Stimulated activated CD4-positive, alpha-beta T cell treated with anti-CD3 and anti-CD28 coated beads, TNF-alpha, amount 100 ng/mL, for 4 hours (primary cell): ENCODE data around the gene KCNN4.
"Not testable (repeated sequence)": the region's sequence is repeated elsewhere in the genome, so short reads cannot be mapped to it uniquely, and the experiment has no call there.

Experiments used
- DNase-seq, 3 experiments: peaks; one replicate each; pipeline ENCODE4 v3.0.0-alpha.2; 2020; ENCODE audit warnings: low read depth in 3 of 3

The KCNN4 gene

GRCh38 chr19:43780706-43781525 is at the start of gene KCNN4:
Gene KCNN4 (minus strand): TSS chr19:43780973. CDS start chr19:43780861, 112 bp downstream.
- DNase-seq, result peak in 2 of 3 experiments; percentile 48

DNA sequence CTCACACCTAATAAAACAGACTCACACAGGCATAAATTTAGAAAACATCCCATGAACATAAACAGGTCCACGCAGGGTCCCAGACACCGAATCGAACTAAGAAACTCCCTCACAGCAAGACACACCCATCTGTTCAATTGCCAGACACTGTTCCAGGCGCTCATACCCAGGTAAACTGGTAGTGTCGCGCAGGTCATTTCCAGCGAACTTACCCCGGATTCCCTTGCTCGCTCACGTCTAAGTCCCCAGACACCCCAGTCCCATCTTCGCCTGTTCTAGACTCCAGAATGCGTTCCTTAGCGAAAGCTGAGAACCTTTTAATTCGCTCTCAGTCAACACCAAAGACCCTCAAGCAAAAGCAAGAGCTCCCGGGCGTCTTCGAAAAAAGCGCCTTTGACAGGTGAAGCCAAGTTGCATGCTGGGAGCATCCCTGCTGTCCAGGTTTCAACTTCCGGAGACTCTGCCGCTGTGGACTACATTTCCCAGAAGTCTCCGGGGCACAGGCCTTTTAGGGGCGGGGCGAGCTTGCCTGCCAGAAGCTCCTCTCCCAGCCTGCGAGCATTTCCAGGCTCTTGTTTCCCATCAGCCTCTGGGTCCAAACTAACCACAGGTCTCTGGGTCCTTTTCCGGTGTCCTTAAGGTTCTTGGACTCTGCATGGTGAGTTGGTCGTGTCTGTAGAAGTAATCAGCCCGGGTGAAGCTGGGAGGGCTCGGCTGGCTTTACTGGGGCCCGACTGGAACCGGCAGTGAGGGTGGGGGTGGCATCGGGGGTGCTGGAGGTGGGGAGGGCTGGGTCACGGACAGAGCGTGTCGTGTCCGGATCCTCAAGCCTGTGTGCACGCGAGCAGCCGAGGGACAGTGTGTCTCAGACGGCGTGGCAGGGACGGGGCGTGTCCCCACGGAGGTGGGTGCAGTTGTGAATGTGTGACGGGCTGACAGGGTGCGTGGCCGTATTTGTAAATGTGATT is 46.3 kb upstream of the KCNN4 start, which contains the start of gene ZNF283:
Gene ZNF283, plus strand, starts transcription at position 535 of the 968 bp plus-strand sequence. CDS start 6,184 bp downstream, outside the sequence.
- peak; percentile 63 to 80 (median 64) for DNase-seq

DNA sequence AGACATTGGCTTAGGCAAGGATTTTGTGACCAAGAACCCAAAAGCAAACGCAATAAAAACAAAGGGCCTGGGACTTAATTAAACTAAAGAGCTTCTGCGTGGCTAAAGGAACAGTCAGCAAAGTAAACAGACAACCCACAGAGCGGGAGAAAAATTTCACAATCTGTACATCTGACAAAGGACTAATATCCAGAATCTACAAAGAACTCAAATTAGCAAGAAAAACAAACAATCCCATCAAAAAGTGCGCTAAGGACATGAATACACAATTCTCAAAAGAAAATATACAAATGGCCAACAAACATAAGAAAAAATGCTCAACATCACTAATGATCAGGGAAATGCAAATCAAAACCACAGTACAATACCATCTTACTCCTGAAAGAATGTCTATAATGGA is 43.8 kb upstream of the KCNN4 start:
- not testable (repeated sequence) for DNase-seq

- DNase-seq, result not testable (repeated sequence)
Observed at GRCh38 chr19:43823856-43824255, 43.1 kb upstream of the KCNN4 start.

GRCh38 chr19:43820884-43821215 is 40.1 kb upstream of the KCNN4 start:
- no peak for DNase-seq

GRCh38 chr19:43820098-43820883 is 39.5 kb upstream of the KCNN4 start:
- peak in 2 of 3 experiments; percentile 12 to 28 for DNase-seq

- no peak for DNase-seq
Observed at GRCh38 chr19:43818500-43818899, 37.7 kb upstream of the KCNN4 start.

GRCh38 chr19:43817454-43817853 is 36.7 kb upstream of the KCNN4 start:
- not testable (repeated sequence) for DNase-seq

DNA sequence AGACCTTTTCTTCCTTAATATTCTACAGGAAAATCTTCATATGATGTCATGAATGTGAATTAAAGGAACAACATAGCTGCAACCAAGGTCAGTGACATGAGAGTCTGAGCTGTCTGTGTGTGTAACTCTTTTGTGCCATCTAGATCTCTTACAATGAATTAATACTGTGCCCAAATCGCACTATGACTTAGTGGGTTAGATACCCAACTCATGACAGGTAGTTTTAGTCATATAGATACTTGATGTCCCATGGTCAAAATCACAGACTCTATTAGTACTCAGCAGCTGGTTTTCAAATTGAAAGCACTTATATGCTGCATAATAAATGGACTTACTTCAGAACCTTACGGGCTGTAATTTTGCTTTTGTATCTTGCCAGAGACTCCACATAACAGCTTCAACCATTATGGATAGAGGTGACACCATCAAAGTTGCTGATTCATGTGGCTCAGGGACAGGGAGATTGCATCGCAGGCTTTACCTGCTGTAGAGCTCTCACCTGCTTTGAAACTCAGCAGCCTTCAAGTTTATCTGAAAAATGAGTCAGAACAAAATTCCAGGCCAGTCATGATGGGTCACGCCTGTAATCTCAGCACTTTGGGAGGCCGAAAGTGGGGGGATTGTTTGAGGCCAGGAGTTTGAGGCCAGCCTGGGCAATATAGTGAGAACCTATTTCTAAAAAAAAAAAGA is 34.0 kb upstream of the KCNN4 start:
- no peak for DNase-seq

GRCh38 chr19:43812688-43813087 is 31.9 kb upstream of the KCNN4 start:
- no peak for DNase-seq

- DNase-seq, result no peak
Observed at GRCh38 chr19:43812259-43812658, 31.5 kb upstream of the KCNN4 start.

DNA sequence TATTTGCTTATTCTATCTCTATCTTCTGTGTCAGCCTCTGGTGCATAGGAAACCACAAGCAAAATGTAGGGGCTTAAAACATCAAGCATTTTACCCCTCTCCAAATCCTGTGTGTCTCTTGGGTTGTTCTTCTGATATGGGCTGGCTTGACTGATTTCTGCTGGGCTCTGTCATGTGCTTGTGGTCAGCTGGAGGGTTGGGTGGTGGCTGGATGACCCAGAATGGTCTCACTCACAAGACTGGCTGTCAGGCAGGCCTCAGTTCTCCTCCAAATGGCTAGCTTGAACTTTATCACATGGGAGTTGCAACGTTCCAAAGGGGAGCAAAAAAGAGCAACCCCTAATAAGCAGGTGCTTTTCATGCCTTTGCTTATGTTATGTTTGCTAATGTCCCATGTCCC is 31.1 kb upstream of the KCNN4 start:
- no peak for DNase-seq

- DNase-seq, result no peak
Observed at GRCh38 chr19:43809762-43810696, 29.3 kb upstream of the KCNN4 start.

- no peak for DNase-seq
Observed at GRCh38 chr19:43807651-43808050, 26.9 kb upstream of the KCNN4 start.

DNA sequence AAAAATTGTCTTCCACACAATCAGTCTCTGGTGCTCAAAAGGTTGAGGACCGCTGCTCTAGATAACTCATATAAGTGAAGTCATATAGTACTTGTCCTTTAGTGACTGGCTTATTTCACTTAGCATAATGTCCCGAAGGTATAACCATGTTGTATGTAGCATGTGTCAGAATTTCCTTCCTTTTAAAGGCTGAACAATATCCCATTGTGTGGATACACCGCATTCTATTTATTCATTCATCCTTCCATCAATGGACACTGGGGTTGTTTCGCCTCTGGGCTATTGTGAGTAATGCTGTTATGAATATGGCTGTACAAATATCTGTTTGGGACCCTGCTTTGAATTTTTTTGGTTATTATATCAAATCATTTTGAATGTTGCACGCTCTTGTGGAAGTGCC is 26.1 kb upstream of the KCNN4 start:
- DNase-seq, result no peak

- DNase-seq, result not testable (repeated sequence)
Observed at GRCh38 chr19:43806401-43806800, 25.6 kb upstream of the KCNN4 start.

DNA sequence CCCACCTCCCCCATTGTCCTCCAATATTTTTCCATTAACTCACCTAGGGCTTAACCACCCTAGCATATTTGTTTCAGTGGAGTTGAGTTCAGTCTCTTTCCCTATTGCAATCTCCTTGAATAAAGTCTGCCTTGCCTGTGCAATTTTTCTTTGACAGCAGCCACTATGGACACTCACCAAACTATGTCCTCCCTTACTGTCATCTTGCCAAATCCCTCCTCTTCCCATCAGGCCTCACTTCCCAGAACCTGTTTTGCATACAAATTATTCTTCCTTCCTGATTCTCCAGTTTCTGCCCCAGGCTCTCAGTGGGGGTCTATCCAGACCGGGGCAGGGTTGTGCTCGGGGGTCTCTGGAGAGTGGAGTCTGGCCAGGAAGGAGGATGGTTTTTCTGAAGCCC is 23.7 kb upstream of the KCNN4 start:
- no peak for DNase-seq

DNA sequence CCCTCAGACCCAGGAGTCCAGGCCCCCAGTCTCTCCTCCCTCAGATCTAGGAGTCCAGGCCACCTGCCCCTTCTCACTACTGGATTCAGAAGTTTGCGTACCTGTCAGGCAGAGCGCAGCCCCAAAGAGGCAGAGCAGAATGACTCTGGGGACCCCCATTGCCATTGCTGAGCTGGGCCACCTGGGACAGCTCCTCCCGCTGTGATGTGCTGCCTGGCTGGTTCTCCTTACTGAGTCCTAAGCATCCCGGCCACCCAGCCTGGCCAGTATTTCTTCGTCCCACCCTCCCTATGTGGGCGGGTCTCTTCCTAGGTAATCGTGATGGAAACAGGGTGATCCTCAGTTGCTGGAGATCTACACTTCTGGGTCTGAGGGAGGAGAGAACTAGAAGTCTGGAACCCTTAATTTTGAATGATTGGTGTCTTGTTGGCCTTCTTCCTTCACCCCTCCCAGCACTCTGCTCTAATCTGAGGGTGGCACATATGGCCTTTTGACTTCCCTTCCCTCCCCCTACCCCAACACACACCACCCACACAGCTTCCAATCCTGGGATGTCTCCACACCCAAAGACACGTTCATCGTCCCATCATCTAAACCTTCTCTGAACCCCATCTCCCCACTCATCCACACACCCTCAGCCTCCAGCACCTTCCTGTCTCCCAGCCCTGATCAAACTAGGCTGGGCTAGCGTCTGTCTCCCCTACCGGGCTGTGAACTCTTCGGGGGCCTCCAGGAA is 21.6 kb upstream of the KCNN4 start, which contains the start of gene LYPD5:
Gene LYPD5, minus strand, starts transcription at position 232 of the 736 bp plus-strand sequence. Its CDS starts 67 bp downstream, at position 165.
- DNase-seq, result no peak

GRCh38 chr19:43799502-43800142 is 18.8 kb upstream of the KCNN4 start:
- DNase-seq, result no peak
